IPS DF 19.7 (cell line): ENCODE data around the gene DNPH1.

Source experiments
- DNase-seq: peaks from one replicate; pipeline ENCODE4 v3.0.0-alpha.2; 2013; ENCODE audit warnings: low read depth, low spot score

Gene DNPH1

DNA sequence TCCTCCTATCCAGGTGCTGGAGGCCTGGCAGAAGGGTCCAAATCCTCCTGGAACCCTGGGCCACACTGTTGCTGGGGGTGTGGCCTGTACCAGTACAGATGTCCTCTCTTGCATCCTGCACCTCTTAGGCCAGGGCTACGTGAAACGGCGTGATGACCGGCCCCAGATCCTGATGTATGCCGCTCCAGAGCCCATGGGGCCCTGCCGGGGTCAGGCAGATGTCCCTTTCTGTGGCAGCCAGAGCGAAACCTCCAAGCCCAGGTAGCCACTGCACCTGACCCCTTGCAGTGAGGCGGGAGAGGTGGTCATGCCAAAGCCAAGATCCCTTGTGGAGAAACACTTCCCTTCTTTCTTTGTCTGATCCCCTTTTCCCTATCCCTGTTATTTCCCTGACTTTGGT lies 14.2 kb downstream of the DNPH1 start:
- no peak for DNase-seq

DNA sequence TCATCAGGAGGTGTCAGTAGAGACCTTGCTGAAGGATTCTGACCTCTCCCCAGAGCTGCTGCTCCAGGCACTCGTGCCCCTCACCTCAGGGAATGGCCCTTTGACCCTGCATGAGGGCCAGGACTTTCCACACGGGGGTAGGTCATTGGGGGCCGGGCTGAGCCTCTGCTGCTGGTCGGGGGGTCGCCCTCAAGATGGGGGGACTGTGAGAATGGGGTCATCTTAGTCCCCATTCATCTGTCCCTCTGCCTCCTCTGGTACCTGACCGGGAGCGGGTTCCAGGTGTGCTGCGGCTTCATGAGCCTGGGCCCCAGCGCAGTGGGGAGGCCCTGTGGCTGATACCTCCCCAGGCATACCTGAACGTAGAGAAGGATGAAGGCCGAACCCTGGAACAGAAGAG lies 15.8 kb downstream of the DNPH1 start:
- DNase-seq, result no peak

DNA sequence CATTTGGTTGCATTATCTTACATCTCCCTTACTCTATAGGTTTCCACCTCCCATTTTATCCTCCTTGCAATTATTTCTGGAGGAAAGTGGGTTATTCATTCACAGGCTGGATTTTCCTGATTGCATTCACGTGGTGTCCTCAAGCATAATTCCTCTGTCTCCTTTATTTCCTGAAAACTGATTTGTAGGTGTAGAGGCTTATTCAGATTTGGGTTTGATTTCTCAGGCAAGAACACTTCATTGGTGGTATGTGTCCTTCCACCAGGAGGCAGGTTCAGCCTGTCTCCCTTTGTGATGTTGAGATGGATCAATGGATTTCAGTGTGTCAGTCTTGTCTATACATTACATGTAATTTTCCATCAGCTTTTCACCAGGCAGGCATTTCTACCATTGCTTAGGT lies 17.3 kb downstream of the DNPH1 start:
- no peak for DNase-seq

DNA sequence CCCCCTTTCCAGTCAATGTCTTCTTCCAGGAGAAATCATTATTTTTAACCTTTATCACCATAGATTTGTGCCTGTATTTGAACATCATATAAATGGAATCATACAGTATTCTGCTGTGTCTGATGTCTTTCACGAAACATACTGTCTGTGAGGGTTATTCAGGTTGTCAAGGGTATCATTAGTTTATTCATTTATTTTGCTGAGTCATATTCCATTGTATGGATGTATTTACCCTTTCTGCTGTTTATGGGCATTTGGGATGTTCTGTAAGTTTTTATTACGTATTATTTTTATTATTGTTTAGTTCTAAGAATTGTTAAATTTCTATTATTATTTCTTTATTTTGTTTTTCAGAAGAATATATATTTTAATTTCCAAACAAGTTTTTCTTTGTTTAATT lies 22.0 kb downstream of the DNPH1 start:
- no peak for DNase-seq

DNA sequence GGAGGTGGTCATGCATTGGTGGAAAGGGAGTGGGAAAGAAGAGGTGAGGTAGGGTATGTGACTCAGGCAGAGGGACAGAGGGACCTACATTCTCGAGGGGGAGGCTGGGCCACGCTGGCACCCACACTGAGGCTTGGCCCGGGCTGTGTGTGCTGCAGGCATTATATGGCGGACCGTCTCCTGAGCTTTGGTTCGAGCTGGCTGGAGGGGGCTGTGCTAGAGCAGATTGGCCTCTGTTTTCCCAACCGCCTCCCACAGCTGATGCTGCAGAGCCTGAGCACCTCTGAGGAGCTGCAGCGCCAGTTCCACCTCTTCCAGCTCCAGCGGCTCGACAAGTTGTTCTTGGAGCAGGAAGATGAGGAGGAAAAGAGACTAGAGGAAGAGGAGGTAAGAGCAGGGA lies 23.4 kb downstream of the DNPH1 start:
- DNase-seq, result no peak

DNA sequence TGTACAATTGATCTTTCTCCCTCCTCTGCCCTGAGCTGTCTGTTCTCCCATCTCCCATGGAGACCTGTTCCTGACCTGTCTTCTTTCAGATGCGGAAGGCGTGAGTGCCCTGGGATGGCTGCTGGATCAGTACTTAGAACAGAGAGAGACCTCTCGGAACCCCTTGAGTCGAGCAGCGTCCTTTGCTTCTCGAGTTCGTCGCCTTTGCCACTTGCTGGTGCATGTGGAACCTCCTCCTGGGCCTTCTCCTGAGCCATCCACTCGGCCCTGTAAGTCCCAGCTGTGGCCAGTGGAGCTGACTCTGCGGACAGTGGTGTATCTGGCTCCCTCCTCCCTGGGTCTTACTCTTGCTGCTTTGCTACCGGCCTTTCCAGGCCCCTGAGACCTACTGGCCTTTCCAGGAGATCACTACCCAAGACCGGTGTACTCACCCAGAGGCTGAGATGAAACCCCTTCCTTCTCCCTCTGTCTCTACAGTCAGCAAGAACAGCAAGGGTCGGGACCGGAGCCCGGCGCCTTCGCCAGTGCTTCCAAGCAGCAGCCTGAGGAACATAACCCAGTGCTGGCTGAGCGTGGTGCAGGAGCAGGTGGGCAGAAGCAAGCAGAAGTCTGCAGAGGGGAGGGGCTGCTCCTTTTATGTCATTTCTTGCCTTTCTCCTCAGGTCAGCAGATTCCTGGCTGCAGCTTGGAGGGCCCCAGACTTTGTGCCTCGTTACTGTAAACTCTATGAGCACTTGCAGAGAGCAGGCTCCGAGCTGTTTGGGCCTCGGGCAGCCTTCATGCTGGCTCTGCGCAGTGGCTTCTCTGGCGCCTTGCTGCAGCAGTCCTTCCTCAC lies 24.8 kb downstream of the DNPH1 start:
- DNase-seq, result no peak

DNA sequence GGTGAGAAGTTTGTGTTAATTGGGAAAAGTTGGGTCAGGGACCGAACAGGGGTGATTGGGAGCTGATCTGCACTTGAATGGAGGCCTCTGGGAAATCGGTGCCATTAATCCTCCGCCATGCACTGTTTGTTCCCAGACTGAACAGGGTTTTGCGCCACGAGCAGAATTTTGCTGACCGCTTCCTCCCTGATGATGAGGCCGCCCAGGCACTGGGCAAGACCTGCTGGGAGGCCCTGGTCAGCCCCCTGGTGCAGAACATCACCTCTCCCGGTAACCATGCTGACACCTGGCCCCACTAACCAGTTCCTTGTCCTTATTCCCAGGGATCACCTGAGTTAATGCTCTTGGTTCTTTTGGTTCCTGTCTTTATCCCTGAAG lies 25.6 kb downstream of the DNPH1 start:
- no peak for DNase-seq

DNA sequence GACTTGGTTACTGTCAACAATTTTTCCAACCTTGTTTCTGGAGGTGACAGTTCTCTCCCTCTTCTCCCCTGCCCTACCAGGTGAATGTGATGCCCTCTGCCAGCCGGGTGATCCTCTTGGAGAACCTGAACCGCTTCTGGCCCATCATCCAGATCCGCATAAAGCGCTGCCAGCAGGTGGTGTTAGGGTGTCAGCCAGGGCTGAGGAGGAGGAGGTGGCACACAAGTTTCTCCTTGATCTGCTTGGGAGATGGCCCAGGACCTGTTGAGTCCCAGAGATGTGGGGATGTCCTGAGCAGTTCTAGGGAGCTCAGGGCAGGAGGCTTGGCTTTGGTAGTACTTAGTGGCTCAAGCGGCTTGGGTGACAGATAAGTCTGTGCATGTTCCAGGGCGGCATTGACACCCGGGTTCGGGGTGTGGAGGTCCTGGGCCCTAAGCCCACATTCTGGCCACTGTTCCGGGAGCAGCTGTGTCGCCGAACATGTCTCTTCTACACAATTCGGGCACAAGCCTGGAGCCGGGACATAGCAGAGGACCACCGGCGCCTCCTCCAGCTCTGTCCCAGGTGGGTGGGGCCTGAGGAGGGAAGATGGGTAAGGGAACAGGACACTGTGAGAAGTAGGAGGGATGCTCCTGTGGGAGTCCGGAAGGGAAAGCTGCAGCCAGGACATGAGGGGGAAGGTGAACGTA lies 26.1 kb downstream of the DNPH1 start:
- DNase-seq, result no peak

DNA sequence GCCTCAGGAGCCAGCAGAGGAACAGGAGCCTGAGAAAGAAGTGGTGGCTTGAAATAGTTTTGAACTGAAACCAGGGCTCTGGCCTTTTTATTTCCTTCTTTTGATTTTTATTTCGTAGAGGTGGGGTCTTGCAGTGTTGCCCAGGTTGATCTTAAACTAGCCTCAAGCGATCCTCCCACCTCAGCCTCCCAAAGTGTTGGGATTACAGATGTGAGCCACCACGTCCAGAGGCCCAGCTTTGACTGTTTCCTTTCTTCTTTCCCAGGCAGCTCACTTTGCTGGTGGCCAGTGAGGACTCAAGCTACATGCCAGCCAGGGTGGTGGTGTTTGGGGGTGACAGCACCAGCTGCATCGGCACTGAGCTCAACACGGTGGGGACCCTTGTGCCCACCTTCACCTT lies 26.8 kb downstream of the DNPH1 start:
- no peak for DNase-seq

DNA sequence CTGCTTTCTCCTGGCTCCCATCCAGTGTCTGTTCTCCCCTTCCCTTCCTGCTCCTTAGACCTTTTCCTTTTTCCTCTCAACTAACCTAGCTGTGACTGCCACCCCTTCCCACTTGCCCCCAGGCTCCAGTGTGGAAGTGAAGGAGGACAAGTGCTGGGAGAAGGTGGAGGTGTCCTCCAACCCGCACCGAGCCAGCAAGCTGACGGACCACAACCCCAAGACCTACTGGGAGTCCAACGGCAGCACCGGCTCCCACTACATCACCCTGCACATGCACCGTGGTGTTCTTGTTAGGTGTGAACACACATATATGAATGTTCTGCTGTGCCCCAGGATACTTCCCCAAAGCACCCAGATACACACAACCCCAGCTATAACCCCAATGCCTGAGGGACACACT lies 28.7 kb downstream of the DNPH1 start:
- DNase-seq, result no peak

DNA sequence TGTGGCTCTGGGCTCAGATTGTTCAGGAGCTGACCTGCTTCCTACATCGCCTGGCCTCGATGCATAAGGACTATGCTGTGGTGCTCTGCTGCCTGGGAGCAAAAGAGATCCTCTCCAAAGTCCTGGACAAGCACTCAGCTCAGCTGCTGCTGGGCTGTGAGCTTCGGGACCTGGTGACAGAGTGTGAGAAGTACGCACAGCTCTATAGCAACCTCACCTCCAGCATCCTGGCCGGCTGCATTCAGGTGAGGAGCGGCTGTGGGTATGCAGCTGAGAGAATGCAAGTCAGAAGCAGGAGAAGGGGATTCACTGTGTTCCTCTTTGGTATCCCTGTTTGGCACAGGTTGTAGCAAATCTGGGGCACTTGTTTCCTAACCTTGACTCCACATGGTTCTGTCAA lies 29.4 kb downstream of the DNPH1 start:
- DNase-seq, result no peak

DNA sequence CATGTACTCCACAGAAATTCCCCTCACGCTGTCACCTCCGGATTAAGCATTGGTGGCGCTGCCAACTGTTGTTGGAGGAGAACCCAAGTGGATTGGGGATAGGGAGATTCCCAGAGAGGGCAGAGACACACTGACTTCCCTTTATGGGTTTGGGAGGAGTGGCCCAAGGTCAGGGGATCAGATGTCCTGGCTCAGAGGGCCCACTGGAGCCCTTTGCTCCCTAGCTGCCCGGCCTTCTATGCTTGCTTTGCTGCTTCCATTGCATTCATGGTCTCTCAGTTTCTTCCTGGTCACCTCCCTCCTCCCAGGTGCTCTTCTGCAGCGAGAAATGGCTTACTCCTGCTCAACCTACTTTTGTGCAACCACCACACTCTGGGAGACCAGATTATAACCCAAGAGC lies 32.9 kb downstream of the DNPH1 start:
- no peak for DNase-seq

DNA sequence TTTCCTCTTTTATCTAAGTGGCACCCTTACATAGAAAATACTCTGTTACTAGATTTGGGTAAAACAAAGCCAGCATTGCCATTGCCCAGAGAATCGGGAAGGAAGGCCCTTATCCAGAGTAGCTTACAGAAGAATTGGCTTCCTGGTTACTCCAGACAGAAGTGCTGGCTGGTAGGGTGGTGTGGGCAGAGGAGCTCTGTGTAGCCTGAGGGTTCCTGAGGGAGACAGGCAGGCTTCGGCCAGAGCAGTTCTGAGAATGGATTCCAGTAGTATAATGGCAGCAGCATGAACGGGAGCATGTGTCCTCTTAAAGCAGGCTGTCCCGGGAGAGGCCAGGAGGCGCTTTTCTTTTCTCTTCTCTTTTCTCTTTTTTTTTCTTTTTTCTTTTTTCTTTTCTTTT lies 35.4 kb downstream of the DNPH1 start:
- DNase-seq, result no peak

DNA sequence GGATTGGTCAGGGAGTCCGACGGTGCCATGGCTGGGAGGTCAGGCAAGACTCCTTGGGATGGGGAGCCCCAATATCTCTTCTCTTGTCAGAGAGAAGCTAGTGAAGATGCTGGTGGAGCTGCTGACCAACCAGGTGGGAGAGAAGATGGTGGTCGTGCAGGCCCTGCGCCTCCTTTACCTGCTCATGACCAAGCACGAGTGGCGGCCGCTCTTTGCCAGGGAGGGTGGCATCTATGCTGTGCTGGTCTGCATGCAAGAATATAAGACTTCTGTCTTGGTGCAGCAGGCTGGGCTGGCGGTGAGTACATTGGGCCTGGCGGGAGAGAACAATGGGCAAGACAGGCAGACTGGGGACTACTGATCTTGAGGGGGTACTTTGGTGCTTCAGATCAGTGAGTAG lies 36.4 kb downstream of the DNPH1 start:
- DNase-seq, result no peak

DNA sequence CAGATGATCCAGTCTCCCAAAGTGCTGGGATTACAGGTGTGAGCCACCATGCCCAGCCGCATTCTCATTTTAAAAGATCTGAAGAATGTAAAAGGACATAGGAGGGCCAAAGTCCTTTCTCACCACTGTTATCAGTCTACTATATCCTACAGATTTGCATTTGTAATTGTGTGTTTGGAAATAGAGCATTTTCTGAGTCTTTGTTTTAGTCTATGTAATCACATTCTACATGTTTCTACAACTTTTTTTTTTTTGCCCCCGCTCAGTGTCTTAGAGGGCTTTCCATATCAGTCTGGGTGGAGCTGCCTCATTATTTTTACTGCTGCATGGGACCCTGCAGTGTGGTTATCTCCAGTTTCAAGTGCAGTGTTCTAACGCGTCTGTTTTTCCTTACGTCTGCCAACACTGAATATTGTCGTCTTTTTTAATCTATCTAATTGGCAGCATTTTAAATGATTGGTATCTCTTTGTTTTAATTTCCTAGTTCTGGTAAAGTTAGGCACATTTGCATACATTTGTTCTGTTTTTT lies 39.4 kb downstream of the DNPH1 start:
- no peak for DNase-seq

DNA sequence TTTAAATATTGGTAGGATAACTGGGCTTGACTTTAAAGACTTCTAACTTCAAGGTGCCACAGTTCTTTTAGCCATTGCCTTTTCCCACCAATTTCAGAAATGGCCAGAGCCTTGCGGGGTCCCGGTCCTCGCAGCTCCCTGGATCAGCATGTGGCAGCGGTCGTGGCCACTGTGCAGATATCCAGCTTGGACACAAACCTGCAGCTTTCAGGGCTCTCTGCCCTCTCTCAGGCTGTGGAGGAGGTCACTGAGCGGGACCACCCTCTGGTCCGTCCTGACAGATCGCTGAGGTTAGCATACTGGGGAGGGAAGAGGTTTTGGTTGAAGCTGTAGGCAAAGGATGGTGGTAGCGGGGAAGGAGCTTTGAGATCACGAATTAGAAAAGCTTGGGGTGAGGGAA lies 40.9 kb downstream of the DNPH1 start:
- DNase-seq, result no peak

DNA sequence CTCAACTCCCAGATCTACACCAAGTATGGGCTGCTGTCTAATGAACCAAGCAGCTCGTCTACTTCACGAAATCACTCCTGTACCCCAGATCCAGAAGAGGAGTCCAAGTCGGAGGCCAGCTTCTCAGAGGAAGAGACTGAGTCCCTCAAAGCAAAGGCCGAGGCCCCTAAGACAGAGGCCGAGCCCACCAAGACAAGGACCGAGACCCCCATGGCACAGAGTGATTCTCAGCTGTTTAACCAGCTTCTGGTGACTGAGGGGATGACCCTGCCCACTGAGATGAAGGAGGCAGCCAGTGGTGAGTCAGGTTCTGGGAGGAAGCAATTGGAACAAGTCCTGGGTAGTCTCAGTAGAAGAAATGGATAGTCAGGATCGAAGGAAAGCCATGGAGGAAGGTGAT lies 41.5 kb downstream of the DNPH1 start:
- DNase-seq, result no peak

DNA sequence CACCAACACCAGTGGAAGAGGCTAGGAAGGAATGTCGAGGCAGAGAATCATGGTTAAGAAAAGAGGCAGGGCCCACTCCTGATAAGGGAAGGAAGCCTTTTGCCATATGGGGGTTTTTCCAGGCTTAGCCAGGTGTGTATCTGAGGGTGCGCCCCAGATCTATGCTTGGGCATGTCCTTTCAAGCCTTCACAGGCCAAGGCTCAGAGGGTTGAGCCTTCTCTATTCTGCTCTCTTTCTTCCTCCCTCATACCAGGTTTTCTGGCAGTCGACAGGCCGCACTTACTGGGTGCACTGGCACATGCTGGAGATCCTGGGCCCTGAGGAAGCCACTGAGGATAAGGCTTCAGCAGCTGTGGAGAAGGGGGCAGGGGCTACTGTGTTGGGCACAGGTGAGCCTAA lies 42.6 kb downstream of the DNPH1 start:
- no peak for DNase-seq

DNA sequence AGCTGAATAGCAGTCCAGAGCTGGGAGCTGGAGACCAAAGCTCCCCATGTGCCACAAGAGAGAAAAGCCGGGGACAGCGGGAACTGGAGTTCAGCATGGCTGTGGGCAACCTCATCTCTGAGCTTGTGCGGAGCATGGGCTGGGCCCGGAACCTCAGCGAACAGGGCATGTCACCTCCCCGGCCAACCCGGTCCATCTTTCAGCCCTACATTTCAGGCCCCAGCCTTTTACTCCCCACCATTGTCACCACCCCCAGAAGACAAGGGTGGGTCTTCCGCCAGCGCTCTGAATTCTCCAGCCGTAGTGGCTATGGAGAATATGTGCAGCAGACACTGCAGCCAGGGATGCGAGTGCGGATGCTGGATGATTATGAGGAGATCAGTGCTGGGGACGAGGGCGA lies 43.3 kb downstream of the DNPH1 start:
- DNase-seq, result no peak

DNA sequence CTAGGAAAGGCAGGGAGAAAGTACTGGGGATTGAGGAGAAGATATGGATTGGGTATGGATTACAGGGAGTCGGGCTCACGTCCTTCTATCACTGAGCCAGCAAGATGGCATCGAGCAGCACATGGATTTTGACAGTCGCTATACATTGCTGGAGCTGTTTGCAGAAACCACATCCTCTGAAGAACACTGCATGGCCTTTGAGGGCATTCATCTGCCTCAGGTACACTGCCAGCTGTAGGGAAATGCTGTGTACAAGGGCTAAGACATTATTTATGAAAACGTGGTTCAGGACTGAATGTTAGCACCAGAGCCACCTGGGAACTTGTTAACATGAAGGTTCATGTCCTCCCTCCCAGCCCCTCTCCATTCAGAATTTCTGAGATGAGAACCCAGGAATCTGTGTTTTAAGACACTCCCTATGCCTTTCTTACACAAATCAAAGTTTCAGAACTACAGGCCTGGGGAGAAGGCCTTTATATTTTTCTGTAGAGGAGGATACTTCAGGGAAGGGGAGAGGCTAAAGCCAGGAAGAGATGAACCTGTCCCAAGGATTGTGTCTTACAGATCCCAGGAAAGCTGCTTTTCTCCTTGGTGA lies 43.8 kb downstream of the DNPH1 start:
- no peak for DNase-seq

DNA sequence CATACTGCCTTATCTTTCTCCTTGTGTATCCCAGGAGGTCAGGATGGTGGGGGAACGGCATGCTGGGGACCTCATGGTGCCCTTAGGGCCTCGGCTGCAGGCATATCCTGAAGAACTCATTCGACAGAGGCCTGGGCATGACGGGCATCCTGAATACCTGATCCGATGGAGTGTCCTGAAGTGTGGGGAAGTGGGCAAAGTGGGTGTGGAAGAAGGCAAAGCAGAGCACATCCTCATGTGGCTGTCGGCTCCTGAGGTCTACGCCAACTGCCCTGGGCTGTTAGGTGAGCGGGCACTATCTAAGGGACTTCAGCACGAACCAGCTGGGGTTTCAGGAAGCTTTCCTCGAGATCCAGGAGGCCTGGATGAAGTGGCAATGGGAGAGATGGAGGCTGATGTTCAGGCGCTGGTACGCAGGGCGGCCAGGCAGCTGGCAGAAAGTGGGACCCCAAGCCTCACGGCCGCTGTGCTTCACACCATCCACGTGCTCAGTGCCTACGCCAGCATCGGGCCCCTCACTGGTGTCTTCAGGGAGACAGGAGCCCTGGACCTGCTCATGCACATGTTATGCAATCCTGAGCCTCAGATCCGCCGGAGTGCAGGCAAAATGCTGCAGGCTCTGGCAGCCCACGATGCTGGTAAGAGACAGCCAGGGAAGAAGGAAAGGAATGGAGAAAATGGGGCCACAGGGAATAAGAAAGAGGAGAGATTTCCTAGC lies 44.9 kb downstream of the DNPH1 start:
- no peak for DNase-seq

DNA sequence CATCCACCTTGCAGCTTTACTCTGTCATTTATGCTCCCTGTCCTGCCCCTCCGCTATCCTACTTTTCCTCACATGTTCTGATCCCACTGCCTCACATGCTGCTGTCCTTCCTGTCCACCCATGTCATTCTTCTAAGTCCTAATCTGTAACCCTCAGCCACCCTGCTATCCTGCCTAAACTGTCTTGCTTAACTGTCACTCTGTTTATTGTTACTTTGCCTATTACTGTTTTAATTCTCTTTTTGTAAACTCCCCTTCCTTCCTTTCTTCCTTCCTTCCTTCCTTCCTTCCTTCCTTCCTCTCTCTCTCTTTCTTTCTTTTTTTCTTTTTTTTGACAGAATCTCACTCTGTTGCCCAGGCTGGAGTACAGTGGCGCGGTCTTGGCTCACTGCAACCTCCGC lies 45.8 kb downstream of the DNPH1 start:
- DNase-seq, result no peak
